Lung microvascular endothelial cell (primary cell): Measurements from ENCODE around the gene SMIM14. TPM values are rescaled to one million over a fixed set of nuclear protein-coding genes. Genes with fewer than 3 reads are reported as not detected.
"Not testable (repeated sequence)": the region's sequence is repeated elsewhere in the genome, so short reads cannot be mapped to it uniquely, and the experiment has no call there.

ENCODE experiments used
- DNase-seq, 2 donors: peaks; one replicate each; pipeline versions ENCODE4 v3.0.0 to v3.0.0-alpha.2; 2010; ENCODE audit warnings: low read depth in 2 of 2
- total RNA-seq: library from RNA; depleted of rRNA; stranded (reverse); fragments of >200 nt; gene quantifications from 2 replicates; pipeline ENCODE4 v1.2.1, GENCODE V29; 2014

The SMIM14 gene
- total RNA-seq, 1 donor from 2014 or later: 17.7 TPM

DNA sequence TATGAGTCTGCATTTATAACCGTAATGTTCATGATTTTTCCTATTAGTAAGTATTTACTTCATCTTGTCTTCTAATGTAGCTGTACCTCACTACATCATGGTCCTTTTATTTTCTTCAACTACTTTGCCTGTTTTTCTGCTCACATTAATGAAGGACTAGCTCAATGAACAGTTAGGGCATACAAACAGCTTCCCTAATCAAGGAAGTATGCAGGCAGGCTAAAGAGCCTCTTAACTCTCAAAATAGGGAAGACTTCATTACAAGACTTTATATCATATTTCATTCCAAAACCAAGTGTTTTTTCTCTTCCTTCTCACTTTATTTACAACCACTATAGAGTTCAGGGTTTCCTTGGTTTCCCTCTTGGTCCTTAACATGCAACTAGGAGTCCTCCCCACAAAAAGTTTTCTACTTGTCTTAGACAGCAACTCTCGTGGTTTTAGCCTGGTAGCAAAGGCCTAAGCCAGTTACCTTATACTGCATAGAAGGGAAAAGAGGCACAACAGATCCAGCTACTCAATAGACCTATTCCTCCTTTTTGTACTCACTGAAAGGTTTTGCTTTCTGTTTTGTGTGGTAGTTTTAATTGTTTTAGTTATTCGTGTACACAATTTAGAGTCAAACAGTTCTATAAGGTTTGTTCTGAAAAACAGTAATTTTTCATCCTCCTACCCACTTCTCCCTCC is 40.8 kb downstream of the SMIM14 start:
- DNase-seq: no peak

DNA sequence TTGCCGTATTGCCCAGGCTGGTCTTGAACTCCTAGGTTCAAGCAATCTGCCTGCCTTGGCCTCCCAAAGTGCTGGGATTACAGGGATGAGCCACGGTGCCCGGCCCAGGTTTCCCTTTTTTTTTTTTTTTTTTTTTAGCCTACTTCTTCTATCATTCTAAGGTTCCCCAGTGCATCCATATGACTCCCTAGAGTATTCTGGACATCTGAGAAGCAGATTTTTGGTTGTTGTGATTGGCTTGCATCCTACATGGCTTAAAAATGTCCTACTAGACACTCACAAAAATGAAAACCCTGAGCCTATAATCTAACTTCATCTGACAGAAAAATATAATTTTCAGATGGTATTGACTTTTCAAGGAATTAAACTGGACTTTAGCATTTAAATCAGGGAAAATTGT is 41.7 kb downstream of the SMIM14 start:
- DNase-seq: no peak

DNA sequence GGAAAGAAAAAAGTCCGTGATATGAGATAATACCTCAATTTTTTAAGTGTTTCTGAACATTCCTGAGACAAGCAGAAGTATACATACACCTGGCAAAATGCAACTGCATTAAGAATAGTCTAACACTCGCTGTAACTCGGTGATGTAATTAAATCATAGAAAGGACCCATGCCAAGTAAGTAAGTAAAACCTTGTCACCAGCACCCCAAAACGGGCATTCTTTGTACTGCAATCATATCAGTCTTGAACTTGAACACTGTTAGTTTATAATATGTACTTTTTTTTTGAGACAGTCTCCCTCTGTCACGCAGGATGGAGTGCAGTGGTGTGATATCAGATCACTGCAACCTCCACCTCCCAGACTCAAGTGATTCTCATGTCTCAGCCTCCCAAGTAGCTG is 47.4 kb downstream of the SMIM14 start:
- DNase-seq: peak in 1 of 2 donors; percentile 11

DNA sequence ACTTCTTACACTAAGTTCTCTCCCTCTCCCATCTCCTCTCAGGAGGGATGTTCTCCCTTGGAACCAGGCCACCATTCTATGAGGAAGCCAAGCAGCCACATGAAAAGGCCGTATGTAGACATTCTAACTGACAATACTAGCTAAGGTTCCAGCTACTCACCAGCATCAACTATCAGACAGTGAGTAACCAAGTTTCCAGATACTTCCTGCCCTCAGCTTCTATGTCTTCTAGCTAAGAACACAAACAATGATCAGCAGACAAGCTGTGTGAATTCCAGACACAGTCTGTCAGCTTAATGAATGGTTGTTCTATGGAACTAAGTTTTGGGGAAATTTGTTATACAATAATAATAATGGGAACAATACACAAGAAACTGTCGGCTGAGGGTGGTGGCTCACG is 50.8 kb downstream of the SMIM14 start:
- DNase-seq: peak in 1 of 2 donors; percentile 92

DNA sequence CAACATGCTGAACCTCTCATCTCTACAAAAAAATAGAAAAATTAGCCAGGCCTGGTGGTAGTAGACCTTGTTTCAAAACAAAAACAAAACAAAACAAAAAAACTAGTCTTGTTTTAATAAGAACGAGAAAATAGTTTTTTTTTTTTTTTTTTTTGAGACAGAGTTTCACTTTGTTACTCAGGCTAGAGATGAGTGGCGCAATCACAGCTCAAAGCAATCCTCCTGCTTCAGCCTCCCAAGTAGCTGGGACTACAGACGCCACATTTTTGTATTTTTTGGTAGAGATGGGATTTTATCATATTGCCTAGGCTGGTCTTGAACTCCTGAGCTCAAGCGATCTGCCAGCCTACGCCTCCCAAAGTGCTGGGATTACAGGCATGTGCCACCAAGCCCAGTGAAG is 63.7 kb downstream of the SMIM14 start:
- no peak for DNase-seq

DNA sequence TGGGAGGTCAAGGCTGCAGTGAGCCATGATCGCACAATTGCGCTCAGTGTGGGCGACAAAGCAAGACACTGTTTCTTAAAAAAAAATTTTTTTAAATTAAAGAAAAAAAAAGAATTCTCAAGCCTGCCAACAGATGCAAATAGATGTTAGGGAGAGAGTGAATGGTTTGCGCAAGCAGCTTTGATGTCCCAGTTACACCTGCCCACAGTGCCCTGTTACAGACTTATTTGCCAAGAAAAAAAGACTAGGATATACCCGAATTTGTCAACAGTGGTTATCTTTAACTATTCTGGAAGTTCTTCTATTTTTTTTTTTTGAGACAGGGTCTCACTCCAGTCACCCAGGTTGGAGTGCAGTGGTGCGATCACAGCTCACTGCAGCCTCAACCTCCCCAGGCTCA is 67.2 kb downstream of the SMIM14 start:
- no peak for DNase-seq

DNA sequence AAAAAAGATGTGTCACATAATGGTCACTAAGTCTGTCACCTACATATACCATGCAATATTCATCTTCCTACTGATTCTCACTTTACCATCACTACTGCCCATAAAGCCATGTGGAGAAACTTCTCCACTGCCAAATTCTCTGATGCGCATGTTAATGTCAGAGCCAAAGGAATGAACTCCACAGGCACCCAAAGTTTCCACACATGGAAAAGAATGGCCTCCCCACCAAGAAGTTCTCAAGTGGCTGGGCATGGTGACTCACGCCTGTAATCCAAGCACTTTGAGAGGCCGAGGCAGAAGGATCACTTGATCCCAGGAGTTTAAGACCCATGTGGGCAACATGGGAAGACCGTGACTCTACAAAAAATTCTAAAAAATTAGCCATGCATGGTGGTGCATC is 67.6 kb downstream of the SMIM14 start:
- no peak for DNase-seq

DNA sequence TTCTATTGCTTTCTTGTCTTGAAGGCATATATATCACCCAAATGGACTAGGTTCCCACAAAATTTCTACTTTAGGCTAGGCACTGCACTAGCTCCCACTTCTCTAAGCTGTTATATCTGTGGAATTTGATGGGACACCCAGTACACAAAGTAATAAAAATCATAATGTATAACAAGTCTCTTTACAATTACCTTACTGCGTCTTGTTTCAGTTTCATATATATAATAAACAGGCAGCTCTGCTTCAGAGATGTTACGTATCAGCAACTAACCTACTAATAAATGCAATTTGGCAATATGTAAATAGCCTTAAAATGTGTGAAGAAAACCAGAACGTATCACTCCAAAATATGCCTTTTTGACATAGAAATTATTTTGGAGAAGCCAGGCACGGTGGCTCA is 69.5 kb downstream of the SMIM14 start:
- DNase-seq: no peak

DNA sequence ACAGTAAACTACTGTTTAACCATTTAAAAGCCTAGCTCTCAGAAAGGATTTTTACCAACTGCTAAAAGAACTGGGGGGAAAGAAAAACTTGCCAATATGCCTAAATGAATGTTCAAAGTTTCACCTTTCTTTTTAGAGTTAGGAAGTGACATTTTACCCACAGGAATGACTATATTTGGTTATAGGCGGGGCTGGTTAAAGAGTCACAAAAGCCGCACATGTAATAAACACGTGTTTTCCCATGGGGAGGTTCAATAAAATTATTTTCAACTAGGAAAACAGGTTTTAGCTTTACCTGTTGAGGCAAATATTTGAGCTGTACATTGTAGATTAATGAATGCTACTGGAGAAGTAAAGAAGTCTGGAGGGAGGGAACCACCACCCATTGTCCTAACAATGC is 69.9 kb downstream of the SMIM14 start:
- no peak for DNase-seq

DNA sequence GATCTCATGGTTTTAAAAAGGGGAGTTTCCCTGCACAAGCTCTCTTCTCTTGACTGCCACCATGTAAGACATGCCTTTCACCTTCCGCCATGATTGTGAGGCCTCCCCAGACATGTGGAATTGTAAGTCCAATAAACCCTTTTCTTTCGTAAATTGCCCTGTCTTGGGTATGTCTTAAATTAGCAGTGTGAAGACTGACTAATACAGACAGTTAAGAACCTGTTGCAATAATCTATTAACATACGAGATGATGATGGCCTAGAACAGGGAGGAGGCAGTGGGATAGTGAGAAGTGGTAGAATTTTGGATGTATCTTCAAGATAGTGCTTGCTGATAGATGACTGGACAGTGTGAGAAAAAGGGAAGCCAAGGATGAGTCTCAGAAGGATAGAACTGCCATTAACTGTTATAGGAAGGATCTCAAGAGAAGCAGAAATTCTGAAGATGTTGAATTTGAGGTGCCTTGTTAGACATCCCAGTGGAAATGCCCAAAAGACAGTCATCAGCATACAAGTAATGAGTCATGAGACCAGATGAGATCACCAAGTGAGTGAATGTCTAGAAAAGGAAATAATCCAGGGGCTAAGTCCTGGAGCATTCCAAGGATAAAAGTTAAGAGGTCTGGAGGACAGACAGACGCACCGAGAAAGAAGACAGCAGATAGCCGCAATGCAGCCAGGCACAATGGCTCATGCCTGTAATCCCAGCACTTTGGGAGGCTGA is 72.6 kb downstream of the SMIM14 start:
- DNase-seq: peak in 1 of 2 donors; percentile 87

DNA sequence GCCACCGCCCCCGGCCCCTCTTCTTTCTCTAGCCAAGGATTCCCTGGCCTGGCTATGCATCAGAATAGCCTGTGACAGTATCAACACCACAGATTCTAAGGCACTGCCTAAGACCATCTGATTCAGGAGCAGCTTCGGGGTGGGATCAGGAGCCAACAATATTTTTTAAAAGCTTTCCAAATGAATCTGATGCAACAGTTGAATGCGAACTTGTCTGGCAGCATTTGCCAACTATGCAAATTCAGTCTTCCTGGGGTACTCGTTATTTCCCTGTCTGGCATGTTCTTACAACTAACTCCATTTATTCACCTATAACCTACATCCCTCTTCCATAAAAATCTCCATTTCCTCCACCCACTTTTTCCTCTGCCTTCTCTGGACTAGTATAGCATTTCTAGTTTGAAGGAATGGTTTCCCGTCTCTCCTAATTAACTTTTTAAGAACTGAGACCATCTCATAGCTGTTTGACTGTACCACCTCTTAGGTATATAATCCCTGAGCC is 75.3 kb downstream of the SMIM14 start:
- DNase-seq: no peak

DNA sequence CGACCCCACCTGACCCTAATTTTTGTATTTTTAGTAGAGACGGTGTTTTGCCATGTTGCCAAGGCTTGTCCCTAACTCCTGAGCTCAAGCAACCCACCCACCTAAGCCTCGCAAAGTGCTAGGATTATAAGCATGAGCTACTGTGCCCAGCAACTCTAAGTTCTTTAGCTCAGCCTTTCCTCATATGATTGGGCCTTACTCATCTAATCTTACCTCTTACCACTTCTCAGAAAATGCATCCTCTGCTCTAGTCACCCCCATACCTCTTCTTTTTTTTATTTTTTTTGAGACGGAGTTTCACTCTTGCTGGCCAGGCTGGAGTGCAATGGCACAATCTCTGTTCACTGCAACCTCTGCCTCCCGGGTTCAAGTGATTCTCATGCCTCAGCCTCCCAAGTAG is 75.9 kb downstream of the SMIM14 start:
- no peak for DNase-seq

DNA sequence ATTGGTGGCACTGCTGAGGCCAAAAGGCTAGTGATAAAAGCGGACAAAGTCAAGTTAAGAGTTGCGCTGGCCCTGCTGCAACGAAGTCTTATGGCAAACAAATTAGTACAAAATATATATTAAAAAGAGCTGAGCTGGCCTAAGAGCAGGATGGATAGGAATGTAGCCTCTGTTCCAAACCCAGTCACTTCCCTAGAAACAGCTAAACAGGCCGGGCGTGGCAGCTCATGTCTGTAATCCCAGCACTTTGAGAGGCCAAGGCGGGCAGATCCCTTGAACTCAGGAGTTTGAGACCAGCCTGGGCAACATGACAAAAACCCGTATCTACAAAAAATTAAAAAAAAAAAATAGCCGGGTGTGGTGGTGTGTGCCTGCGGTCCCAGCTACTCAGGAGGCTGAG is 79.0 kb downstream of the SMIM14 start:
- peak in 1 of 2 donors; percentile 2 for DNase-seq

DNA sequence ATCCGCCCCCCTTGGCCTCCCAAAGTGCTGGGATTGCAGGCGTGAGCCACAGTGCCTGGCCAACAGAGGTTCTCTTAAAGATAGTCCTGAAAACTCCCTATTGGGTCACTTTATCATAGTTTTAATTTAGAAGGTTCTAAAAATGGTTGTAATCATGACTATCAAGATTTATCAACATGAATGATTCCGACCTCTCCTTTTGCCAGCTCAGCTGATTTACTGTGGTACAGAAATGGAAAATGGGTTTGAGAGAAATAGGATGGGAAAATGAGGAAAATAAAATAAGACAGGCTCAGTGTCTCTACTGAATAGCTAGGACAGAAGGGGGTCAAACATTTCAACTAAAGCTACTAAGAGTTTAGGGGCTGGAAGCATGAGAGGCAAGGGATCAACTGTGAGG is 83.2 kb downstream of the SMIM14 start:
- DNase-seq: no peak

DNA sequence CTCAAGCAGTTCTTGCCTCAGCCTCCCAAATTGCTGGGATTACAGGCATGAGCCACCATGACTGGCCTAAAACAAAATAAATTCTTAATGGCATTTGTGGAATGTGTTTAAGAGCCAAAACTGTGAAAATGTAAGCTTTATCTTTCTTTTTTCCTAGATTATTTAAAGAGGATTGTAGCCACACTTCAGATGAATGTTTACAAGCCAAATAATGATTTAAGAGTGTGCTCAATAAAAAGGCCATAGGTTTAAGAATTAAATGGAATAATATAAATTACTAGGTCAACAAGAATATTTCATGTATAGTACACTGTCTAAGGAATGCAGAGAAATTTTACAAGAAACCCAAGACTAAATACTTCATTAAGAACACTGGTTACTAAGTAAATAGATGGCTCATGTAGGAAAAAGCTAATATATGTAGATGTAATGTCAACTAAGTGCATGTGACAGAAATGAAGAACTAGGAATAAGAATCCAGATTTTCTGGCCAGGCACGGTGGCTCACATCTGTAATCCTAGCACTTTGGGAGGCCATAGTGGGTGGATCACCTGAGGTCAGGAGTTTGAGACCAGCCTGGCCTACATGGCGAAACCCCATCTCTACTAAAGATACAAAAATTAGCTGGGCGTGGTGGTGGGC is 90.1 kb downstream of the SMIM14 start:
- no peak for DNase-seq

DNA sequence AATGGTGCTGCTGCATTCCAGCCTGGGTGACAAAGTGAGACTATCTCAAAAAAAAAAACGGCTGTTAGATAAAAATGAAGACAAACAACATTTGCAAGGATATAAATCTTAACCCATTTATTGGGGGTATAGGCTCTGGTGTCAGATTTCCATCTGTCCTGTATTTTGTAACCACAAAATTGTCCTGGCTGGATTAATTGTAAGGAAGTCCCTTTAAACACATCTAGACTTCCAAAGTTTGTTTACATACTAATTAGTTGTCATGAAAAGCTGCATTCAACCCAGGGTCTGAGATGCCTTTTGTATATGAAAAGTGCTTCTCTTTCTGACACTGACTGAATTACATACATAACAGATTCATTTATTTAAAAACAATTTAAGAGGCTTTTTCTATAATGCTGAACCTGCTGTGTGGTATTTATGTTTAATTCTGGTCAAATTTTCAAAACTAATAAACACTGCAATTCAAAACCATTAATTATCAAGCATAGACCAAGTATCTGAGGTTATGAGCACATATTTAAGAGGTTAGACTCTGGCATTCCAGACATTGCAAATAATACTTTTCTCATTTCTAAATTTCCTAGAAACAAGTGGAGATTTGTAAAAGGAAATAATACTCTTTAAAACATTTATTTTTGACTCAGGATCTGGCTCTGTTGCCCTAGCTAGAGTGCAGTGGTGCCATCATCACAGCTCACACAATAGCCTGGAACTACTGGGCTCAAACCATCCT is 93.9 kb downstream of the SMIM14 start:
- no peak for DNase-seq

DNA sequence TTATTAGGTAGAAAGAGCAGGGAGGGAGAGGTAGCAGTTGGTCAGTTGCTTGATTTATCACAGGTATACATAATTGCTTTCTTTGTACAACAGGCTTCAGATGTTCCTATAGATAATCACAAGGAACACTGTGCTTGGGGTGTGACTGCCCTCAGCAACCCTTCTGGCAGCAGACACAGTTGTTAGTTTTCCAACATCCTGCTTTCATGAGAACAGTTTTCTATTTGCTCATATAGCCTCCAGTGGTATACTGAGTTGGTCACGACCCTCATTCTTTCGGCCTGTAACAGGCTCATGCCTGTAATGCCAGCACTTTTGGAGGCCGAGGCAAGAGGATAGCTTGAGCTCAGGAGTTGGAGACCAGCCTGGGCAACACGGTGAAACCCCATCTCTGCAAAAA is 94.6 kb downstream of the SMIM14 start:
- DNase-seq: not testable (repeated sequence)

DNA sequence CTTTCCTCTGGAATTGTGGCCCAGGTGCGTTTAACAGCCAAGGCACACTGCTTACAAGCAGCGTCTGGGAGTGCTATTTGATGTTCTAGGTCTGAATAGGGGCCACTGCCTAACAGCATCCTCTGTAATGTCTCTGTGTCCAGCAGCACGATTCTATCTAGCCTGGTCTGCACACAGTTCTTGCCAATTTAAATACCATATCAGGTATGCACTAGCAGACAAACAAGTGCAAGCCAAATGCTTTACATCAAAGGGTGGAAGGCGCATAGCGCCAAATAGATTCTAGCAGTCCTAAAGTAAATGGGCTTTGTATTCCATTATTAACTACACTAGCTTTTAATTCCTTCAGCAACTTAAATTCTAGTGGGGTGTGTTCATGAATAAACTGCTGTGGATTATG is 95.6 kb downstream of the SMIM14 start:
- DNase-seq: no peak

DNA sequence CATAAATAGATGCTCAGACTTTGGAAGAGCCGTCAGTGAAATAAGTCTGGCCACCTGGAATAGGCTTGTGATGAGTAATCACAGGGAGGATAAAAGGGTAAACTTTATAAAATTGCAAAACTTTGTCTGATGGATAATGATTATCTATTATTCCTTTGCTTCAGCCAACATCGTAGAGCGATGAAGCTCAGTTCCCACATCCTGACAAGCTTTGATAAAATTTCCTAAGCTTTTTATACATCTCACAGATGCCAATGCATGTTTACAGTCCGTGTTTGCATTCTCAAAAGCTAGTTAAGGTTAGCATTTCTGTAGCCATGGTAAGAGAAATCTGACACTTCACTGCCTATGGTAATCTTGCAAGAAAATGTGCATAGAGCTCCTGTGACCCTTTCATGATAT is 96.1 kb downstream of the SMIM14 start:
- DNase-seq: no peak

DNA sequence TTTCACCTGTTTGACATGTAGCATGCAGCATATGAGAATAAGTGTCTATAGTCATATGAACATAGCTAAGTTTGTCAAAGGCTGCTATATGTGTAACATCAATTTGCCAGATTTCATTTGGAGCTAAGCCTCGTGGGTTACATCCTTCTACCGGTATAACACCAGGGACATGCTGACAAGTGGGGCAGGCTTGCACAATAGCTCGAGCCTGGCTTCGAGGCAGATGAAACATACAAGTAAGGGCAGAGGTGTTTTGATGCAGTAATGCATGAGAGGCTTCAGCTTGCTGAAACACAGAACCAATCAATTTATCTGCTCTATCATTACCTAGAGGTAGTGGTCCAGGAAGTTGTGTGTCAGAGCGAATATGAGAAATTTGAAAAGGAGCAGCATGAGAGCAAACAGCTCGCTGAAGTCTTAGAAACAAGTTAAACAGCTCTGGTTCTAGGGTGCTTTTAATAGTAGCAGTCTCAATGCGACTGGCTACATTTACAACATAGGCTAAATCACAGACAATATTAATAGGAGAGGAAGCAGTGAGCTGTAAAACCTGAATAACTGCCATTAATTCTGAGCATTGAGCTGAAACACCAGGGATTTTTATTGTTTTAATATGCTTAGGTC is 96.6 kb downstream of the SMIM14 start:
- DNase-seq: no peak

DNA sequence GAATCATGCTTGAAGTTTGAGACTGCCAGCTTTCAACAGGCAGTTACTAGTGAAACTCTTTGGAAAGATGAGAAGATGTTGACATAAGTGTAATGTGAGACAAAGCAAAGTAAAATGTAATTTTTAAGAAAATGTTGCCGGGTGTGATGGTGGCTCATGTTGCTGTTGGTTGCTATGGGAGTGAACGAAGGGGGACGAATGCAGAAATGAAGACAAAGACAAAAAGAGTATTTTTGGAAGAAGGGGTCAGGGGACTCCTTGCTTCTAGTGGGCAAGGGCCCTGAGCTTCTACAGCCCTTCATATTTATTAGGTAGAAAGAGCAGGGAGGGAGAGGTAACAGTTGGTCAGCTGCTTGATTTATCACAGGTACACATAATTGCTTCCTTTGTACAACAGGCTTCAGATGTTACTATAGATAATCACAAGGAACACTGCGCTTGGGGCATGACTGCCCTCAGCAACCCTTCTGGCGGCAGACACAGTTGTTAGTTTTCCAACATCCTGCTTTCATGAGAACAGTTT is 99.5 kb downstream of the SMIM14 start:
- DNase-seq: no peak
